Mesenchymal stem cell (in vitro differentiated cells and primary cell): Measurements from ENCODE around the gene DUOX2.

Experiments
- DNase-seq: peaks from one replicate; pipeline ENCODE4 v3.0.0-alpha.2; 2013
- H2AFZ ChIP-seq: one replicate; pipeline ENCODE4 v1.6.1; 2013; ENCODE audit warnings: low read depth, mild to moderate bottlenecking, control low read depth, inconsistent platforms, low read length, moderate library complexity
- H2AK5ac ChIP-seq: 2 replicates; pipeline ENCODE4 v1.6.1; 2013; ENCODE audit warnings: low read length, moderate library complexity, mild to moderate bottlenecking, inconsistent platforms; ENCODE audit not compliant: severe bottlenecking
- H2BK120ac ChIP-seq: one replicate; pipeline ENCODE4 v1.6.1; 2013; ENCODE audit warnings: low read depth, mild to moderate bottlenecking, inconsistent platforms, low read length, moderate library complexity
- H2BK12ac ChIP-seq, 2 experiments: one replicate each; pipeline ENCODE4 v1.6.1; 2013; ENCODE audit warnings: inconsistent platforms in 2 of 2, low read length in 2 of 2, mild to moderate bottlenecking in 2 of 2, moderate library complexity in 2 of 2, control low read depth in 1 of 2
- H2BK15ac ChIP-seq: one replicate; pipeline ENCODE4 v1.6.1; 2013; ENCODE audit warnings: mild to moderate bottlenecking, low read depth, inconsistent platforms; ENCODE audit not compliant: poor library complexity, severe bottlenecking
- H2BK5ac ChIP-seq: 2 replicates; pipeline ENCODE4 v1.6.1; 2013; ENCODE audit warnings: low read depth, mild to moderate bottlenecking, low read length, control low read depth, inconsistent platforms; ENCODE audit not compliant: poor library complexity, severe bottlenecking
- H3K14ac ChIP-seq, 2 experiments: one replicate each; pipeline ENCODE4 v1.6.1; 2013; ENCODE audit warnings: inconsistent platforms in 2 of 2, low read length in 2 of 2, control low read depth in 1 of 2, mild to moderate bottlenecking in 1 of 2, moderate library complexity in 1 of 2
- H3K18ac ChIP-seq, 2 experiments: one replicate each; pipeline ENCODE4 v1.6.1; 2013; ENCODE audit warnings: inconsistent platforms in 2 of 2, low read length in 2 of 2, control low read depth in 1 of 2, low read depth in 1 of 2, mild to moderate bottlenecking in 1 of 2
- H3K23ac ChIP-seq, 2 experiments: one replicate each; pipeline ENCODE4 v1.6.1; 2013; ENCODE audit warnings: inconsistent platforms in 2 of 2, low read length in 2 of 2, mild to moderate bottlenecking in 2 of 2, moderate library complexity in 2 of 2, control low read depth in 1 of 2
- H3K27ac ChIP-seq: 2 replicates; pipeline ENCODE4 v1.5.1; 2013; ENCODE audit warnings: mild to moderate bottlenecking, moderate library complexity, low read length, control low read depth, inconsistent platforms; ENCODE audit not compliant: poor library complexity, severe bottlenecking
- H3K27me3 ChIP-seq, 2 experiments: 2 replicates each; pipeline versions ENCODE4 v1.6.1 to v1.7.0; 2013; ENCODE audit warnings: low read length in 2 of 2, mild to moderate bottlenecking in 2 of 2, moderate library complexity in 2 of 2, control low read depth in 1 of 2, inconsistent platforms in 1 of 2; ENCODE audit not compliant: control insufficient read depth in 1 of 2, insufficient read depth in 1 of 2
- H3K36me3 ChIP-seq, 2 experiments: 2 replicates each; pipeline versions ENCODE4 v1.6.1 to v1.7.0; 2013; ENCODE audit warnings: low read length in 2 of 2, control low read depth in 1 of 2, inconsistent platforms in 1 of 2, low read depth in 1 of 2, mild to moderate bottlenecking in 1 of 2; ENCODE audit not compliant: insufficient read depth in 2 of 2, control insufficient read depth in 1 of 2
- H3K4ac ChIP-seq, 2 experiments: one replicate each; pipeline ENCODE4 v1.6.1; 2013; ENCODE audit warnings: inconsistent platforms in 2 of 2, low read length in 2 of 2, mild to moderate bottlenecking in 2 of 2, moderate library complexity in 2 of 2, control low read depth in 1 of 2, low read depth in 1 of 2
- H3K4me1 ChIP-seq: 2 replicates; pipeline ENCODE4 v1.6.1; 2013; ENCODE audit warnings: low read depth, low read length, control low read depth; ENCODE audit not compliant: control insufficient read depth, insufficient read depth
- H3K4me2 ChIP-seq: 2 replicates; pipeline ENCODE4 v1.6.1; 2013; ENCODE audit warnings: low read length, mild to moderate bottlenecking, inconsistent platforms; ENCODE audit not compliant: poor library complexity, severe bottlenecking
- H3K4me3 ChIP-seq, 2 experiments: 2 replicates each; pipeline versions ENCODE4 v1.5.1 to v1.7.0; 2013; ENCODE audit warnings: low read length in 2 of 2, mild to moderate bottlenecking in 2 of 2, control low read depth in 1 of 2, low read depth in 1 of 2; ENCODE audit not compliant: insufficient read depth in 1 of 2
- H3K79me1 ChIP-seq: replicated peaks from 2 replicates; pipeline ENCODE4 v1.6.1; 2013; ENCODE audit warnings: mild to moderate bottlenecking, control low read depth, low read length, inconsistent platforms; ENCODE audit not compliant: poor library complexity, severe bottlenecking
- H3K9ac ChIP-seq: 2 replicates; pipeline ENCODE4 v1.7.0; 2013; ENCODE audit warnings: mild to moderate bottlenecking, low read length, moderate library complexity
- H3K9me3 ChIP-seq: 2 replicates; pipeline ENCODE4 v1.7.0; 2013; ENCODE audit warnings: mild to moderate bottlenecking, low read length; ENCODE audit not compliant: control insufficient read depth
- H4K8ac ChIP-seq: one replicate; pipeline ENCODE4 v1.6.1; 2013; ENCODE audit warnings: inconsistent platforms, mild to moderate bottlenecking, low read length, moderate library complexity
- H4K91ac ChIP-seq: one replicate; pipeline ENCODE4 v1.6.1; 2013; ENCODE audit warnings: mild to moderate bottlenecking, low read length, inconsistent platforms
- WGBS: methylation state at CpG from one replicate; pipeline ENCODE4 v1.1.7; 2013; ENCODE audit warnings: mixed read lengths; 5-methylcytosine and 5-hydroxymethylcytosine counted together

Gene DUOX2

DNA sequence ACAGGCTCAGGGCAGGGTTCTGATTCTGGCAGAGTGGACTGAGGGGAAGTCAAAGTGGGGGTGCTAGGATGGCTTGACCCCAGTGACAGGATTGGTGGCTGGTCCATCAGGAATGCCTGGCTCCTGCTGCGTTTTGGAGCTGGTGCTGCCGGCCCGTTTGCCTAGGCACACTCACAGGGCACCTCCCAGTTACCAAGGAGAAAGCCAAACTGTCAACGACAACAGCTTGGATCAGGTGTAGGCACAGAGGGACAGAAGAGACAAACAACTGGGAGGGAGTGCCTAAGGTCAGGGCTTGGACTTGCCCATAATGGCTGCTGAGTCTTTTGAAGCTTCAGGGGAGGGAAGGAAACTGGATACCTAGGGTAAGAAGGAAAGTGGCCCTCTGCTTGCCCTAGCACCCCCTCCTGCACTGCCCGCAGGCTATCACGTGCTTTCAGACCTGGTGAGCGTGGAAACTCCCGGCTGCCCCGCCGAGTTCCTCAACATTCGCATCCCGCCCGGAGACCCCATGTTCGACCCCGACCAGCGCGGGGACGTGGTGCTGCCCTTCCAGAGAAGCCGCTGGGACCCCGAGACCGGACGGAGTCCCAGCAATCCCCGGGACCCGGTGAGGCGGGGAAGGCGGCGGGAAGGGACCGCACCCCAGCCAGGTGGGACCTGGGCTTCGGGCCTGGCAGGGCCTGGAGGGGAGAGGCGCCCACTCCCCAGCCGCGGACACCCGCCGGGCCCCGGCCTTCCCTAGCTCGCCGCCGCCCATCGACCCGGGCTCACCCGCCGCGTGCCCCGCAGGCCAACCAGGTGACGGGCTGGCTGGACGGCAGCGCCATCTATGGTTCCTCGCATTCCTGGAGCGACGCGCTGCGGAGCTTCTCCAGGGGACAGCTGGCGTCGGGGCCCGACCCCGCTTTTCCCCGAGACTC lies 21.0 kb upstream of the DUOX2 start:
- no peak overlapping the region for H2BK120ac ChIP-seq
- H3K4ac ChIP-seq, result no peak overlapping the region
- H3K36me3 ChIP-seq, result no peaks in the 10 kb centered on the region
- H3K79me1 ChIP-seq, result no peaks in the 10 kb centered on the region
- no peak overlapping the region for H3K4me2 ChIP-seq
- H3K18ac ChIP-seq, result no peak overlapping the region
- H4K8ac ChIP-seq, result no peak overlapping the region
- no peak overlapping the region for H2BK12ac ChIP-seq
- H3K27me3 ChIP-seq, result peaks cover 60 to 74% of the 10 kb centered on the region in 2 experiments
- H2AFZ ChIP-seq, result no peak overlapping the region
- no peak overlapping the region for H2AK5ac ChIP-seq
- no peak overlapping the region for H2BK15ac ChIP-seq
- H4K91ac ChIP-seq, result no peak overlapping the region
- no peak overlapping the region for H3K23ac ChIP-seq
- H3K14ac ChIP-seq, result no peak overlapping the region
- H3K4me3 ChIP-seq, result no peak overlapping the region
- H2BK5ac ChIP-seq, result no peak overlapping the region
- no peak for DNase-seq
- H3K27ac ChIP-seq, result no peak overlapping the region
- H3K9ac ChIP-seq, result no peak overlapping the region
- no peaks in the 10 kb centered on the region for H3K9me3 ChIP-seq
- WGBS, result 15% methylated on average over 35 of the region's 57 CpGs
- H3K4me1 ChIP-seq, result peaks cover 3% of the 10 kb centered on the region

DNA sequence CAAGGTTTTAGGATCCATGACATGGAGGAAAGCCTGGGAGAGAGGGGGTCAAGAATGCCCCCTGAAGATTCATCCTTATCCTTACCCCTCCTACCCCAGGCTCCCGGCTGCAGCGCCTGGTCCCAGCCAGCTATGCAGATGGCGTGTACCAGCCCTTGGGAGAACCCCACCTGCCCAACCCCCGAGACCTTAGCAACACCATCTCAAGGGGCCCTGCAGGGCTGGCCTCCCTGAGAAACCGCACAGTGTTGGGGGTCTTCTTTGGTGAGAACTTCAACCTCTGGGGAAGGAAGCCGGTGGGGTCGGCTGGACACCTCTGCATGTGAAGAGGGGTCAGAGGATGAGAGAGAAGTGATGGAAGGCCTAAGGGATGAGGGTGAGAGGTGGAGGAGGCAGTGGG lies 20.1 kb upstream of the DUOX2 start:
- H2AFZ ChIP-seq, result no peak overlapping the region
- H3K79me1 ChIP-seq, result no peaks in the 10 kb centered on the region
- H2AK5ac ChIP-seq, result no peak overlapping the region
- DNase-seq, result no peak
- H2BK15ac ChIP-seq, result no peak overlapping the region
- H4K8ac ChIP-seq, result no peak overlapping the region
- WGBS, result 84% methylated on average over 4 of the region's 7 CpGs
- no peak overlapping the region for H3K4ac ChIP-seq
- H3K4me2 ChIP-seq, result no peak overlapping the region
- no peak overlapping the region for H3K4me3 ChIP-seq
- H4K91ac ChIP-seq, result no peak overlapping the region
- H3K18ac ChIP-seq, result no peak overlapping the region
- H3K27me3 ChIP-seq, result peaks cover 67 to 82% of the 10 kb centered on the region in 2 experiments
- no peak overlapping the region for H2BK12ac ChIP-seq
- no peaks in the 10 kb centered on the region for H3K36me3 ChIP-seq
- H3K9ac ChIP-seq, result no peak overlapping the region
- H3K14ac ChIP-seq, result no peak overlapping the region
- H3K9me3 ChIP-seq, result no peaks in the 10 kb centered on the region
- no peak overlapping the region for H3K23ac ChIP-seq
- no peak overlapping the region for H2BK5ac ChIP-seq
- no peak overlapping the region for H3K27ac ChIP-seq
- peaks cover 11% of the 10 kb centered on the region for H3K4me1 ChIP-seq
- H2BK120ac ChIP-seq, result no peak overlapping the region

DNA sequence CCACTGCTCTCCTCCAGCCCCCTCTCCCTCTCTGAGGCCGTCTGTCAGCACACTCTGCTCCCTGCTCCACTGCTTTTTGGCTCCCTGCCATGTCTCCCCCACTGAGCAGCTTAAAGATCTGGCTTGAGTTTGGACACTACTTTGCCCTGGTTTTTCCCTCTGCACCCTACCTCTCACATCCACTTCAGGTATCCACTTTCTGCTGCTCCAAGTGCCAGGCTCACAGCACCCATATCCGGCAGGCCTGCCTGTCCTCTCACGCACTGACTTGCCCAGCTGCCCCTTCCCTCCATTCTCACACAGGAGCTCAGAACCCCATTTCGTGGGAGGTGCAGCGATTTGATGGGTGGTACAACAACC lies 19.6 kb upstream of the DUOX2 start:
- Histone ChIP-seq H3K23ac (no peak overlapping the region), H4K8ac (no peak overlapping the region), H3K9me3 (no peaks in the 10 kb centered on the region), H3K4me2 (no peak overlapping the region), H3K36me3 (no peaks in the 10 kb centered on the region), H3K79me1 (no peaks in the 10 kb centered on the region), H3K27ac (no peak overlapping the region), H2BK120ac (no peak overlapping the region), H2BK12ac (no peak overlapping the region), H3K18ac (no peak overlapping the region), H2AFZ (no peak overlapping the region), H3K4ac (no peak overlapping the region), H4K91ac (no peak overlapping the region), H2BK15ac (no peak overlapping the region), H3K27me3 (peaks cover 72 to 85% of the 10 kb centered on the region in 2 experiments), H3K14ac (peak overlapping the region in 1 of 2 experiments; percentile 29), H3K9ac (no peak overlapping the region), H2BK5ac (no peak overlapping the region), H2AK5ac (no peak overlapping the region), H3K4me3 (no peak overlapping the region), H3K4me1 (peaks cover 15% of the 10 kb centered on the region)
- WGBS, result 61% methylated on average over 3 of the region's 5 CpGs
- no peak for DNase-seq

DNA sequence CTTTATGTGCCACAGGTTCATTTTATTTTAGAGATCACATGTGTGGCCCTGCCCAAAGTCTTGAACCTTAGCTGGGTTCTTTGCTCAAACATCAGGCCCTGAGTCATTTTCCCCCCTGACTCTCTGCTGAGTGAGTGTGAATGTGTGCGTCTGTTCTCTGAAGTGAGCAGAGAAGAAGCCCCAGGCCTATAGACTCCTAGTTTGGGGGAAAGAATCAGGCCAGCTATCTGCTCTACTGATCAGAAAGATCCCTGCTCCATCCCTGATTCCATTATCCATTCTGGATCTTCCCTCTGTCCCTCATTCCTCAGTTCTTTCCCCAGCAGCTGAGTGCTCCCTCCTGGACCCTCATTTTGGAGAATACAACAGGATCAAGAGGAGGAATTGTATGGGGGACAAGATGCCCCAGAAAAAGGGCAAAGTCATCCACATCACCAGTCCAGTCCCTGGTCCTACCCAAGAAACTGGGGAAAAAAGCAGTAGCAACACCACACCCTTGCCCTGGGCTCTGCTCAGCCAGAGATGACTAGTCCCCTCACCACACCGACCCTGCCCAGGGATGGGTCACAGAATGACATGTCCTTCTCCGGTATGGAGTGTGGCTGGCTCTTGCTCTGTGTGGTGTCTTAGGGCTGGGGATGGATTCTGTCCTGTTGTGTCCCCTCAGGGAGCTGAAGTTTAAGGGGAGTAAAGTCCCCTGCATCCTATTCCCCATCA lies 19.0 kb upstream of the DUOX2 start:
- Histone ChIP-seq H3K27ac (no peak overlapping the region), H2BK15ac (no peak overlapping the region), H3K4me2 (no peak overlapping the region), H4K8ac (no peak overlapping the region), H2BK12ac (no peak overlapping the region), H3K9me3 (no peaks in the 10 kb centered on the region), H3K9ac (no peak overlapping the region), H3K18ac (no peak overlapping the region), H3K27me3 (peaks cover 75 to 85% of the 10 kb centered on the region in 2 experiments), H2BK5ac (no peak overlapping the region), H4K91ac (no peak overlapping the region), H2AK5ac (no peak overlapping the region), H2BK120ac (no peak overlapping the region), H3K79me1 (no peaks in the 10 kb centered on the region), H3K4me3 (peak overlapping the region in 1 of 2 experiments; percentile 5), H3K23ac (no peak overlapping the region), H3K4ac (no peak overlapping the region), H2AFZ (no peak overlapping the region), H3K14ac (no peak overlapping the region), H3K36me3 (no peaks in the 10 kb centered on the region), H3K4me1 (peaks cover 15% of the 10 kb centered on the region)
- DNase-seq, result no peak
- WGBS, result 60% methylated on average over 2 of the region's 3 CpGs
